ES-I3 (cell line): ENCODE measurements around the gene TCTN2.
A peak's percentile ranks its signal among the peaks of the same experiment; 100 is the strongest.

Experiments
- H3K36me3 ChIP-seq: 2 replicates; pipeline ENCODE4 v1.6.1; 2013; ENCODE audit warnings: mild to moderate bottlenecking, low read length, control low read depth, moderate library complexity; ENCODE audit not compliant: insufficient read depth
- H3K4me1 ChIP-seq: 2 replicates; pipeline ENCODE4 v1.6.1; 2013; ENCODE audit warnings: mild to moderate bottlenecking, control low read depth, low read length; ENCODE audit not compliant: insufficient read depth
- H3K9ac ChIP-seq: 2 replicates; pipeline ENCODE4 v1.6.1; 2013; ENCODE audit warnings: low read depth, mild to moderate bottlenecking, low read length, moderate library complexity
- H3K9me3 ChIP-seq: 2 replicates; pipeline ENCODE4 v1.6.1; 2013; ENCODE audit warnings: mild to moderate bottlenecking, low read length, moderate library complexity; ENCODE audit not compliant: control insufficient read depth, insufficient read depth

The TCTN2 gene

GRCh38 chr12:123670882-123671728 is at the start of gene TCTN2:
TSS of gene TCTN2 (plus strand) at chr12:123671113. CDS start at chr12:123671241, 128 bp downstream.
- Histone ChIP-seq H3K4me1 (no peaks in the 10 kb centered on the region), H3K9me3 (no peaks in the 10 kb centered on the region), H3K9ac (peak within 1 kb of the TSS; percentile 87), H3K36me3 (no peaks in the 10 kb centered on the region)

GRCh38 chr12:123621619-123622530 is 49.0 kb upstream of the TCTN2 start:
- no peaks in the 10 kb centered on the region for H3K4me1 ChIP-seq
- H3K9me3 ChIP-seq = no peaks in the 10 kb centered on the region
- H3K36me3 ChIP-seq = peaks cover 51% of the 10 kb centered on the region
- H3K9ac ChIP-seq = no peak overlapping the region

- no peaks in the 10 kb centered on the region for H3K9me3 ChIP-seq
- peaks cover 23% of the 10 kb centered on the region for H3K36me3 ChIP-seq
- peak within 1 kb of the TSS; percentile 96 for H3K9ac ChIP-seq
- H3K4me1 ChIP-seq = peaks cover 5% of the 10 kb centered on the region; the same call in 1 of the 2 replicates
Observed at GRCh38 chr12:123633379-123634141, 37.4 kb upstream of the TCTN2 start, which contains the start of the genes EIF2B1 and GTF2H3. TSS of gene EIF2B1 (minus strand) at chr12:123633686. CDS start at chr12:123633557, 129 bp downstream. TSS of gene GTF2H3 (plus strand) at chr12:123633829. CDS start at chr12:123633860, 31 bp downstream.

GRCh38 chr12:123634142-123634561 is 36.8 kb upstream of the TCTN2 start:
- Histone ChIP-seq H3K4me1 (peaks cover 5% of the 10 kb centered on the region; the same call in 1 of the 2 replicates), H3K9ac (peak overlapping the region; percentile 96), H3K36me3 (peaks cover 17% of the 10 kb centered on the region), H3K9me3 (no peaks in the 10 kb centered on the region)

- Histone ChIP-seq H3K9me3 (no peaks in the 10 kb centered on the region), H3K4me1 (no peaks in the 10 kb centered on the region), H3K36me3 (peaks cover 14% of the 10 kb centered on the region), H3K9ac (no peak overlapping the region)
Observed at GRCh38 chr12:123643911-123644310, 27.0 kb upstream of the TCTN2 start.

GRCh38 chr12:123645380-123645779 is 25.5 kb upstream of the TCTN2 start:
- Histone ChIP-seq H3K4me1 (no peaks in the 10 kb centered on the region), H3K36me3 (peaks cover 18% of the 10 kb centered on the region), H3K9ac (no peak overlapping the region), H3K9me3 (no peaks in the 10 kb centered on the region)

GRCh38 chr12:123645878-123646277 is 25.0 kb upstream of the TCTN2 start:
- no peaks in the 10 kb centered on the region for H3K4me1 ChIP-seq
- no peak overlapping the region for H3K9ac ChIP-seq
- H3K9me3 ChIP-seq = no peaks in the 10 kb centered on the region
- peaks cover 21% of the 10 kb centered on the region for H3K36me3 ChIP-seq

- Histone ChIP-seq H3K9ac (no peak overlapping the region), H3K9me3 (no peaks in the 10 kb centered on the region), H3K4me1 (no peaks in the 10 kb centered on the region), H3K36me3 (peaks cover 25% of the 10 kb centered on the region)
Observed at GRCh38 chr12:123648401-123648800, 22.5 kb upstream of the TCTN2 start.

- Histone ChIP-seq H3K36me3 (peaks cover 15% of the 10 kb centered on the region), H3K9me3 (no peaks in the 10 kb centered on the region), H3K9ac (no peak overlapping the region), H3K4me1 (no peaks in the 10 kb centered on the region)
Observed at GRCh38 chr12:123654129-123654701, 16.7 kb upstream of the TCTN2 start.

GRCh38 chr12:123655420-123655819 is 15.5 kb upstream of the TCTN2 start:
- no peak overlapping the region for H3K9ac ChIP-seq
- H3K36me3 ChIP-seq = peaks cover 17% of the 10 kb centered on the region
- H3K9me3 ChIP-seq = no peaks in the 10 kb centered on the region
- no peaks in the 10 kb centered on the region for H3K4me1 ChIP-seq

- no peak overlapping the region for H3K9ac ChIP-seq
- H3K36me3 ChIP-seq = peaks cover 10% of the 10 kb centered on the region
- H3K9me3 ChIP-seq = no peaks in the 10 kb centered on the region
- no peaks in the 10 kb centered on the region for H3K4me1 ChIP-seq
Observed at GRCh38 chr12:123656392-123656791, 14.5 kb upstream of the TCTN2 start.

GRCh38 chr12:123657211-123657610 is 13.7 kb upstream of the TCTN2 start:
- H3K9ac ChIP-seq = no peak overlapping the region
- H3K4me1 ChIP-seq = no peaks in the 10 kb centered on the region
- H3K36me3 ChIP-seq = peaks cover 10% of the 10 kb centered on the region
- H3K9me3 ChIP-seq = no peaks in the 10 kb centered on the region

- Histone ChIP-seq H3K9ac (no peak overlapping the region), H3K36me3 (peaks cover 10% of the 10 kb centered on the region), H3K9me3 (no peaks in the 10 kb centered on the region), H3K4me1 (no peaks in the 10 kb centered on the region)
Observed at GRCh38 chr12:123659996-123660727, 10.8 kb upstream of the TCTN2 start.
